ENCODE results near the gene FAXDC2.
"Not testable (repeated sequence)": the region's sequence is repeated elsewhere in the genome, so short reads cannot be mapped to it uniquely, and the experiment has no call there.

FAXDC2 gene

DNA sequence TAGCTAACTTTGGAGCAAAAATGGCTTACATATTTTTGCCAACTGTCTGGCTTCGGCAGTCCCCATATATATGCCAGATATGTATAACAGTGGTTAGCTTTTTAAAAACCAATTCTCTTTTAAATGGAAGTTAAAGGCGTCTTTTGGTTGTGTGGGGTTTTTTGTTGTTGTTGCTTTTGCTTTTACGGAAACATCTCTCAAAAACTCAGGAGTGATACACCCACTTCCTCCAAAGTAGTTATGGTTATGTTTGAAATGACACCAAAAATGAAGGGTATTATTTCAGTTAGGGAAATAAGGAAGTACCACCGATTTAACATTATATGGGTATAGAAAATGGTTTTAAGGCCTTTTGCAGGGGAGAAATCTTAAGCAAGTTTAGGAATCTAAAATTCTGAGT is 10.4 kb upstream of the FAXDC2 start:
- DNase-seq: no peak

DNA sequence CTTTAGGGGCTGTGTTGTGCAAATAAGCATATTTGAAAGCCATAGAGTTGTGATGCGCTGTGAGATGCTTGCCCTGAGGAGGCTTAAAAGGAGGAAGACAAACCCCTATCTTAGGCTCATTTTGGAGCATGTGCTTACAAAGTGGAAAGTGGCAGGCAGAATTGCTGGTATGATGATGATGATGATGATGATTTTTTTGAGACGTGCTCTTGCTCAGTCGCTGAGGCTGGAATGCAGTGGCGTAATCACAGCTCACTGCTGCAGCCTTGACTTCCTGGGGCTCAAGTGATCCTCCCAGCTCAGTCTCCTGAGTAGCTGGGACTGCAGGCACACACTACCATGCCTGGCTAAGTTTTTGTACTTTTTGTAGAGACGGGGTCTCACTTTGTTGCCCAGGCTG is 9.7 kb upstream of the FAXDC2 start:
- no peak for DNase-seq

- no peak for DNase-seq
Observed at GRCh38 chr5:154858972-154859871, 8.8 kb upstream of the FAXDC2 start.

- DNase-seq: peak; percentile 89 to 92
Observed at GRCh38 chr5:154858297-154858971, 8.0 kb upstream of the FAXDC2 start, which contains the start of gene CNOT8. Gene CNOT8 (plus strand): TSS chr5:154858627. CDS start chr5:154863279, 4,652 bp downstream.

DNA sequence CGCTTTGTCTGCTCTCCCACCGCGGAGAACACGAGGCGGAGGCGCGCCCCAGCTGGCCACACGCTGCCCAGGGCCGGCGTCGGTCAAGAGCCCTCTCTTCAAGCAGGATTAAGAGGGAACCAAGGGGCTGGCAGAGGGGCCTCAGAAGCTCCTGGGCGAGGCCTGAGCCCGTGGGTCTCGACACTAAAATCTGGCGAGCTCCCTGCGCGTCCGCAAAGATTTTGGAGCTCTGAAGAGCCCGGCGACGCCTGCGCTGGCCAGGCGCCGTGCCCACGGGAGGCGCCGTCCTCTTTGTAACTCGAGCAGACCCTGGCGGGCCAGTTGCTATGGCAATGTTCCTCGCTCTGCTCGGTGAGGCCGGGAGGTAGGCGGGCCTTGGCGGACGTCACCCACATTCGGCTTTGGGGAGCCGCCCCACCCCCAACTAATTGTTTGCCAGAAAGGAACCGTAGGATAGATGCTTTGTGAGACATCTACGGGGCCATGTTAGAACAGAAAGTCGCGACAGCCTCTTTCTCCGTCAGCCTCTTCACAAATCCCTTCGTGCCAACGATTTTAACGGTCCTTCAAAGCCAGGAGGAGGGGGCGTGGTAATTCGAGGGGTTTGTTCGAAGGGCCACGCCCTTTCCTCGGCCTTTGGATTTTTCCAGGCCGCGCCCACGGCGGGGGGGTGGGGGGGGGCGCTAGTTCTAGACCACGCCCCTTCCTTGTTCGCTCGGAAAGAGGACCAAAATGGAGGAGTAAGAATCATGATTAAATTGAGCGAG is 7.3 kb upstream of the FAXDC2 start:
- peak; percentile 81 to 87 for DNase-seq

DNA sequence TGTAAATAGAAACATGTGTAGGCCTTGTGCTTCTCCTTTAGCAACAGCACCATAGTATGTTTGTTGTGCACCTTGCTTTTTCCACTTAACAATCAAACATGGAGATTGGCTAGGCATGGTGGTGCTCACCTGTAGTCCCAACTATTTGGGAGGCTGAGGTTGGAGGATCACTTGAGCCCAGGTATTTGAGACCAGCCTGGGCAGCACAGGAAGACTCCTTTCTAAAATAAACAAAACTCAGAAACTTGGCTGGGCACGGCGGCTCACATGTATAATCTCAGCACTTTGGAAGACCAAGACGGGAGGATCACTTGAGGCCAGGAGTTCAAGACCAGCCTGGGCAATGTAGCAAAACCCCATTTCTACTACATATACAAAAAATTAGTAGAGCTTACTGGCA is 948 bp upstream of the FAXDC2 start:
- no peak for DNase-seq

DNA sequence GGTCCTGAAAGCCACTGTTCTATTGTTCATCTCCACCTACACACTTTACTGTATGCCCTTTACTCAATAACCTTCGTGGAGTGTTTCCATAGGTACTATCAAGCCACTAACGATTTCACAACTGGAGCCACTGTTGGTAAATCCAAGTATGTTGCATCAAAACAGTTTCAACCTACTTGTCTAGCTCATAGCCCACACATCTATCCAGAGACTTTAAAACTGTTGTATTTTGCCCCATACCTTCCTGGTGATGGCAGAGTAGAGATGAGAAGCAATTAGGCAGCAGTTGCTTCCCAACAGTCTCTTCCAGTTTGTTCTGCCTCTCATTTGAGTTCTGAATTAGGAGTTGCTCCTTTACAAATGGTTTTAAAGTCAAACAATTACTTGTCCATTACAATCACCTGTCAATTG is 607 bp downstream of the FAXDC2 start:
- no peak for DNase-seq

GRCh38 chr5:154849264-154849785 is 1.1 kb downstream of the FAXDC2 start:
- no peak for DNase-seq

DNA sequence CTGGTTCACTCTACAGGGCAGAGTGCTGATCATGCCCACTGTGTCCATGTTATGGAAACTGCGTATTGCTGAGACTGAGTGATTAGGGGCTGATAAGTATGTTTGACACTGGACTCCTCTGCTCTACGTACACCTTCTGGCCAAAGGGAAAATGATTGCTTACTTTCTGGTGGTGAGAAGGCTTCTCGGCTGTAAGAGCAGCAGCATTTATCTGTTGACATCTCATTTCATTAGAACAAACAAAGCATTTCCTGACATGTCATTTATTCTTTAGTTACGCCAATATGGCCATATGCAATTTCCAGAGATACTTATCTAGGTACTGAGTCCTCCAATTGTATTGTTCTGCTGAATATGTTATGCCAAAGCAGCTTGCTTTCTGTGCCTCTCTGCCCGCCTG is 5.6 kb downstream of the FAXDC2 start:
- DNase-seq: no peak

- DNase-seq: no peak
Observed at GRCh38 chr5:154842689-154843530, 7.5 kb downstream of the FAXDC2 start.

GRCh38 chr5:154841273-154841661 is 9.1 kb downstream of the FAXDC2 start:
- no peak for DNase-seq

- DNase-seq: no peak
Observed at GRCh38 chr5:154840435-154841272, 9.7 kb downstream of the FAXDC2 start.

DNA sequence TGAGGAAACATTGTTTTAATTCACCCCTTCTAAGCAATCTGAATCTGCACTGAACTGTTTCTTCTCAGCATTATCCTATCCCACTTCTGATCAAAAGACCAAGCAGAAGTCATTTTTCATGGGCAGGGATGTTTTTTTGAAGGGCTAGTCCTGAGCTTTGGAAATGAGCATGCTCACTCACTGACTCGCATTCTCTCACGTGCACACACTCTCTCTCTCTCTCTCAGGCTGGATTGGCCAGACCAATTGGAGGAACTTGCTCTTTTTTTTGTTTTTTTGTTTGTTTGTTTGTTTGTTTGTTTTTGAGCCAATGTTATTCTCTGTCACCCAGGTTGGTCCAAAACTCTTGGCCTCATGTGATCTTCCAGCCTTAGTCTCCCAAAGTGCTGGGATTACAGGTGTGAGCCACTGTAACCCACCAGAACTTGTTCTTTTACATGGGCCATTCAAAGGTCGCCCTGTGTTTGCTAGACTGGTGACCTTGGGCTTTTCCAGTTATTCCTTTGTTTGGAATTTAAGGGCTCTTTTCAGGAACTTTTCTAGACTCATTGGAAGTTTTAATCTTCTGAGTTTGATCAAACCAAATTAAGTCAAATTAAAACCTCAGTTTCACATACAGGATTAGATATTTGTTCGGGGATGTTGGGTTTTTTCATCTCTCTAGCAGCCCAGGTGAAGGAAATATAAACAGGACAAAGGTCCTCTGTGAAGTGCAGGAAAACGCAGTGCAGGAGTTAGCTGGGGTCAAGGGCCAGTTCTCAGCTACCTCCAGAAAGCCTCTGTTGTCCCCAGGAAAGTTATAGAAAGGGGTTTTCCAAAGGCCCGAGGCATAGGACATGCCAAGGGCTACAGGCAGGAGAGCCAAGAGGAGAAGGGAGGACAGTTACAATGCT is 13.1 kb downstream of the FAXDC2 start:
- no peak for DNase-seq

DNA sequence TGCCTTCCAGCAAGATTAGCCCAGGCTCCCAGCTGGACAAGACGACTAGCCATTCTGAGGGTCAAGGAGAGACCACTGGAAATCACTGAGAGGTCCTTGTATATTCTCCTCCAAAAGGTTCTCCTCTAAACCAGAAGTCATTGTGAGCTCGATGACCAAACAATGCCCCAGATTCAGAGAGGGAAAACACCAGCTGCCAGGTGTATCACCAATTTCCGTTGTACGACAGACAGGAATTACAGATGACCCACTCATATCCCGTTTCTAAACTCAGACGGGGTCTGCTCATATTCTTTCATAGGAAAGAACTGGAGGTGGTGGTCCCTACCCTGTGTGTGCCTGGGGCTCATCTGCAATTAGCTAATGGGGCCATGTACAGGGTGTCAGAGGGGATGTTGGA is 14.2 kb downstream of the FAXDC2 start:
- DNase-seq: no peak

GRCh38 chr5:154835701-154836052 is 14.7 kb downstream of the FAXDC2 start:
- DNase-seq: not testable (repeated sequence)

DNA sequence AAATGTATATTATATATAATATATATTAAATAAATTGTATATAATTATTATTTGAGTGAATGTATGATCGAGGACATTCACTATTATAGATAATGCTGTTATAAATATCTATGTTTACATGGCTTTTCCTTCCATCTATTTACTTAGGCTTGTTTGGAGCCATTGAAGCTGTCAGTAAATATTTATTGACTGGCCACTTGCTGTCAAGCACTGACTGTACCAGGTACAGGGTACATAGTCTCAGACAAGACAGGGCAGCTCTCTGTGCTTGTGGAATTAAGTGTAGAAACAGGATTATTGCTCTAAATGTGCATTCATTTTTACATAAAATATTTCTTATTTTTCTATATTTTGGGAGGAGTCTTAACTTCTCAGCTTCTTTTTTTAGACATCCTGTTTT is 16.4 kb downstream of the FAXDC2 start:
- no peak for DNase-seq

- not testable (repeated sequence) for DNase-seq
Observed at GRCh38 chr5:154832804-154833203, 17.6 kb downstream of the FAXDC2 start.

DNA sequence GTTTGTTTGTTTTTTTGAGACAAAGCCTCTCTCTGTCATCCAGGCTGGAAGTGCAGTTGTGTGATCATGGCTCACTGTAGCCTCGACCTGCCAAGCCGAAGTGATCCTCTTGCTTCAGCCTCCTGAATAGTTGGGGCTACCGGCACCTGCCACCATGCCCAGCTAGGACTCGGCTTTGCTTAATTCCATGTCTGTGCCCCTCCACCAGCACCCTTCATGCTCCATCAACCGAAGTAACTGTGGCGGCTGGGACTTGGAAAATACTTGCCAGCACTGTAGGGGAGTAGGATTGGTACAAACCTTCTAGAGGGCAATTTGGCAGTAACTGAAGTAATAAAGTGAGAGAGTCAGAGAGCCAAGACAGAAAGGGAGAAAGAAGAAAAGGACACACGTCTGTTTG is 19.0 kb downstream of the FAXDC2 start:
- DNase-seq: no peak

DNA sequence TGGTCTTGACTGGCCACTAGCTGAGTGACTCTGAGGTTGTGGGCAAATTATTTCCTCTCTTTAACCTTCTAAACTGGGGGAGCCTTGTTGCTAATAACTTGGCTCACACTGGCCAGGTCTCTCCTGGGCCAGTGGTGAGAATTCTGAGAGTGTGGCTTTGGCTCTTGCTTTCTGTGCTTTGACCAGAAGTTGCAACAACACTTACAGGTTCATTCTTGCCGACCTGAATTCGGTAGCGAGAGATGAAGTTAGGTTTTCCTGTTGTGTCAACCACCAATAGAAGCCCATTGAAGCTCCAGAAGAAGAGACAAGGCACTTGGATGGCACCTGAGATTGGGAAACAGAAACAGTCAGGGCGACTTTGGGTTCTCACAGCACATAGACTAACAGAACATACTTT is 19.8 kb downstream of the FAXDC2 start:
- DNase-seq: no peak

DNA sequence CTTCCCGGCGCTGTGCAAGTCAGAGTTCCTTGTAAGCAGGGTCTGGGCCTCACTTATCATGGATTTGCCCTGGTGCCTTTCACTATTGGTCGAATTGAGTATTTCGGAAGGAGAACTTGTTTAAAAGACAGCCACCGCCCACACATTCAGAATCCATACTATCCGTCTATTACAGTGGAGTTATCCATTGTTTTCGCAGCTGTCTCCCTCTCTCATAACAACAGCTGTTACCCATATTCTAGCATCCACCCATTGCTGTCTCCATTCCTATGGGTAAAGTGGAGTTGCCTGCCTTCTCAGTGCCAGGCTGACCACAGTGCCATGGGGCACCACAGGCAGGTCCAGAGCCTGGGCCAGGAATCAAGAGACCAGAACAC is 20.2 kb downstream of the FAXDC2 start:
- no peak for DNase-seq

All from NCI-H1930 (cell line).